Endothelial cell of umbilical vein (primary cell): ENCODE results near the gene NEK8. TPM values are rescaled to one million over a fixed set of nuclear protein-coding genes. Genes with fewer than 3 reads are reported as not detected.

Experiments
- BruUV-seq: library from RNA; stranded (reverse); fragments of 400-500 nt; replicated peaks from 2 replicates; lab custom pipeline; 2021; lab: Mats Ljungman, UMichigan
- CTCF ChIA-PET: fragments of 300-600, 350-600 bp; sonication (Branson Sonifier 250); formaldehyde crosslinking; loops from one replicate; lab custom pipeline; 2021; ENCODE audit warnings: antibody characterized with exemption, inconsistent platforms; lab: Charles Lee
- POLR2A ChIA-PET: fragments of 300-600, 350-600 bp; sonication (Branson Sonifier 250); formaldehyde crosslinking; loops from one replicate; lab custom pipeline; 2021; ENCODE audit warnings: antibody characterized with exemption, inconsistent platforms; lab: Charles Lee
- DNase-seq: peaks from one replicate; pipeline ENCODE4 v3.0.0-alpha.2; 2011; ENCODE audit warnings: low read depth, low spot score
- FAIRE-seq: peaks from 2 replicates; lab custom pipeline; 2011; peaks lifted over from hg19 to GRCh38; lab: Jason Lieb, UNC
- H2AFZ ChIP-seq: 2 replicates; pipeline ENCODE4 v1.6.0; 2012; ENCODE audit warnings: low read depth, low read length, control low read depth, inconsistent platforms
- H3K27ac ChIP-seq: 2 replicates; pipeline ENCODE4 v1.5.1; 2011; ENCODE audit warnings: low read depth, mild to moderate bottlenecking, control low read depth, low read length, moderate library complexity; ENCODE audit not compliant: insufficient read depth
- H3K27me3 ChIP-seq, 2 experiments: 2 replicates each; pipeline versions ENCODE4 v1.6.0 to v1.6.1; 2011; ENCODE audit warnings: low read length in 2 of 2, mixed read lengths in 1 of 2; ENCODE audit not compliant: control insufficient read depth in 2 of 2, insufficient read depth in 2 of 2
- H3K36me3 ChIP-seq, 2 experiments: 2 replicates in 1 of 2; 3 replicates in 1 of 2; pipeline ENCODE4 v1.5.1; 2011; ENCODE audit warnings: low read length in 2 of 2, mild to moderate bottlenecking in 1 of 2, moderate library complexity in 1 of 2; ENCODE audit not compliant: control insufficient read depth in 2 of 2, insufficient read depth in 2 of 2; ENCODE audit errors: extremely low read depth in 1 of 2
- H3K4me1 ChIP-seq: 3 replicates; pipeline ENCODE4 v1.5.1; 2011; ENCODE audit warnings: mild to moderate bottlenecking, low read length; ENCODE audit not compliant: control insufficient read depth, insufficient read depth; ENCODE audit errors: extremely low read depth
- H3K4me2 ChIP-seq: 2 replicates; pipeline ENCODE4 v1.6.1; 2011; ENCODE audit warnings: low read length, control low read depth, mixed read lengths; ENCODE audit not compliant: insufficient read depth
- H3K4me3 ChIP-seq, 3 experiments: fragments of 200-600 bp in 1 of 3; sonication (generic), shearing (Covaris generic) in 1 of 3; replicated peaks in 1 of 3; 2 replicates each; pipeline ENCODE4 v1.5.1; 2011 to 2016; ENCODE audit warnings: control low read depth in 3 of 3, low read length in 3 of 3, mild to moderate bottlenecking in 2 of 3, inconsistent platforms in 1 of 3, low read depth in 1 of 3, moderate library complexity in 1 of 3; ENCODE audit not compliant: insufficient read depth in 1 of 3
- H3K79me2 ChIP-seq: 2 replicates; pipeline ENCODE4 v1.6.0; 2012; ENCODE audit warnings: low read length, inconsistent platforms; ENCODE audit not compliant: control insufficient read depth, insufficient read depth
- H3K9ac ChIP-seq: replicated peaks from 2 replicates; pipeline ENCODE3; 2011; ENCODE audit warnings: low read length, control low read depth; ENCODE audit not compliant: insufficient read depth; ENCODE audit errors: extremely low read depth
- H3K9me1 ChIP-seq: replicated peaks from 3 replicates; pipeline ENCODE4 v1.6.0; 2011; ENCODE audit warnings: mild to moderate bottlenecking, low read length; ENCODE audit not compliant: control insufficient read depth, insufficient read depth; ENCODE audit errors: extremely low read depth
- H3K9me3 ChIP-seq: replicated peaks from 2 replicates; pipeline ENCODE4 v1.5.1; 2012; ENCODE audit warnings: low read length, inconsistent platforms; ENCODE audit not compliant: control insufficient read depth, insufficient read depth
- H4K20me1 ChIP-seq: replicated peaks from 2 replicates; pipeline ENCODE3; 2011; ENCODE audit warnings: mild to moderate bottlenecking, low read length; ENCODE audit not compliant: control insufficient read depth, insufficient read depth; ENCODE audit errors: extremely low read depth
- CTCF ChIP-seq, 2 donors: IDR thresholded peaks; 1 replicate in 1 of 2; 2 replicates in 1 of 2; pipeline ENCODE4 v1.5.1; 2011; ENCODE audit warnings: low read length in 2 of 2, mild to moderate bottlenecking in 2 of 2, moderate library complexity in 2 of 2, control low read depth in 1 of 2, inconsistent platforms in 1 of 2, low read depth in 1 of 2; ENCODE audit not compliant: insufficient read depth in 1 of 2; ENCODE audit errors: extremely low read depth in 1 of 2
- FOS ChIP-seq: IDR thresholded peaks from 2 replicates; pipeline ENCODE4 v1.6.1; 2011; ENCODE audit warnings: mild to moderate bottlenecking, low read length, moderate library complexity, borderline replicate concordance; ENCODE audit not compliant: insufficient read depth
- GATA2 ChIP-seq: IDR thresholded peaks from 2 replicates; pipeline ENCODE4 v1.7.0; 2011; ENCODE audit warnings: low read depth, mild to moderate bottlenecking, moderate library complexity, mixed read lengths, low read length; ENCODE audit not compliant: insufficient read length, insufficient read depth
- JUN ChIP-seq: IDR thresholded peaks from 2 replicates; pipeline ENCODE4 v1.6.1; 2011; ENCODE audit warnings: borderline replicate concordance, low read depth; ENCODE audit not compliant: insufficient read length, insufficient read depth
- MYC ChIP-seq: IDR thresholded peaks from one replicate; pipeline ENCODE4 v1.6.1; 2011; ENCODE audit warnings: mild to moderate bottlenecking, low read depth, low read length
- POLR2A ChIP-seq: IDR thresholded peaks from 2 replicates; pipeline ENCODE4 v1.6.1; 2012; ENCODE audit warnings: low read depth, mild to moderate bottlenecking, control low read depth, low read length
- POLR2AphosphoS5 ChIP-seq: IDR thresholded peaks from 2 replicates; pipeline ENCODE4 v1.6.1; 2012; ENCODE audit warnings: low read depth, mild to moderate bottlenecking, control low read depth, low read length, moderate library complexity; ENCODE audit not compliant: insufficient read depth
- dilution Hi-C: fragments of 300-500 bp; cut with MboI; formaldehyde crosslinking; loops from one replicate; pipeline ENCODE4 v1.15.0; 2019; ENCODE audit warnings: low sequenced_read_pairs; ENCODE audit not compliant: extremely low pct_ligation_motif_present
- intact Hi-C: fragments of 100-400 bp; cut with micrococcal nuclease; formaldehyde crosslinking; loops from one replicate; pipeline ENCODE4 v1.10.0; 2022
- polyA plus RNA-seq, 4 experiments: library from polyadenylated mRNA; depleted of rRNA in 3 of 4; stranded (reverse) in 3 of 4; unstranded in 1 of 4; fragments of >200 nt; gene quantifications; 2 replicates each; pipeline versions ENCODE4 v1.2.1 to v1.2.3, GENCODE V29; 2011 to 2012; ENCODE audit warnings: missing spikeins in 1 of 4
- total RNA-seq: library from RNA; stranded (reverse); gene quantifications from 2 replicates; pipeline ENCODE4 v1.2.3, GENCODE V29; 2021

Gene NEK8
- total and polyA plus RNA-seq, 2 donors (not counting 3 experiments of a cell fraction or from before 2014, with no cell fraction given), result 3.1 to 3.2 TPM

- Histone ChIP-seq H3K4me3 (no peak overlapping the region), H3K36me3 (peaks cover 4 to 20% of the 10 kb centered on the region in 2 experiments), H2AFZ (no peak overlapping the region), H3K4me1 (peaks cover 22% of the 10 kb centered on the region), H3K79me2 (peaks cover 17% of the 10 kb centered on the region), H3K9ac (no peak overlapping the region), H3K9me3 (no peaks in the 10 kb centered on the region), H3K4me2 (no peak overlapping the region), H4K20me1 (no peaks in the 10 kb centered on the region), H3K27me3 (no peaks in the 10 kb centered on the region), H3K27ac (no peak overlapping the region), H3K9me1 (no peaks in the 10 kb centered on the region)
- intact Hi-C loops (loop anchor here (1.0 kb wide), 2 partner anchors 23 to 103 kb away; no protein-coding TSS in a partner anchor), dilution Hi-C loops (no loop called here)
- POLR2A ChIA-PET, result interaction anchor here (6.3 kb wide), 1 partner anchor 23 kb away, joined by 45 read pairs; the partner anchor contains the start of genes NEK8 and TLCD1
- FAIRE-seq (peak; percentile 98), DNase-seq (peak; percentile 91)
- TF ChIP-seq GATA2, result no peak
- peak; percentile 59 for TF ChIP-seq POLR2AphosphoS5
- no peak for TF ChIP-seq POLR2A
- peak; percentile 99 to 100 for TF ChIP-seq CTCF (IDR thresholded peaks at IDR 0.05; ENCODE audit: extremely low read depth in 1 of 2, insufficient read depth in 1 of 2, low read depth in 1 of 2, low read length in 2 of 2)
- no peak for TF ChIP-seq FOS
- no peak for TF ChIP-seq MYC
- no peak for TF ChIP-seq JUN
- CTCF ChIA-PET, result interaction anchor here (0.6 to 16.6 kb wide), 26 partner anchors 11 to 367 kb away, joined by 3 to 602 read pairs (median 4); partner anchors contain the start of genes BLTP2, FAM222B, NEK8 and RPL23A
- TSS peak; percentile 11 for BruUV-seq
Observed at GRCh38 chr17:28750178-28751047, 21.8 kb downstream of the NEK8 start.
